HEK293 (cell line): Measurements from ENCODE around the gene POTEC.
"Not testable (repeated sequence)": the region's sequence is repeated elsewhere in the genome, so short reads cannot be mapped to it uniquely, and the experiment has no call there.

Source experiments
- CTCF ChIA-PET: fragments of 350-600 bp; formaldehyde crosslinking; extraction: SDS; loops from one replicate; lab custom pipeline; 2021; ENCODE audit warnings: antibody characterized with exemption; lab: Yijun Ruan, JAX
- POLR2A ChIA-PET: fragments of 300-600 bp; formaldehyde crosslinking; extraction: SDS; loops from one replicate; lab custom pipeline; 2020; ENCODE audit warnings: antibody characterized with exemption, inconsistent platforms; lab: Yijun Ruan, JAX
- H3K27ac ChIP-seq: fragments of 200-500 bp; sonication (Bioruptor generic); 2 replicates; pipeline ENCODE4 v1.5.1; 2014; ENCODE audit warnings: low read depth, low read length, control low read depth, inconsistent platforms; ENCODE audit errors: extremely low read depth
- H3K36me3 ChIP-seq, 2 experiments: fragments of 200-500 bp in 1 of 2; sonication (Bioruptor generic) in 1 of 2; 1 replicate in 1 of 2; 2 replicates in 1 of 2; pipeline ENCODE4 v1.5.1; 2014 to 2017; ENCODE audit warnings: inconsistent platforms in 2 of 2, low read length in 2 of 2; ENCODE audit not compliant: control insufficient read depth in 2 of 2, insufficient read depth in 1 of 2
- H3K4me1 ChIP-seq: fragments of 200-500 bp; sonication (Bioruptor generic); 2 replicates; pipeline ENCODE4 v1.5.1; 2014; ENCODE audit warnings: mild to moderate bottlenecking, low read length, inconsistent platforms; ENCODE audit not compliant: control insufficient read depth, insufficient read depth
- H3K4me3 ChIP-seq: 2 replicates; pipeline ENCODE4 v1.5.1; 2011; ENCODE audit warnings: low read depth, mild to moderate bottlenecking, control low read depth, low read length, moderate library complexity
- H3K9me3 ChIP-seq: fragments of 200-500 bp; sonication (Bioruptor generic); 2 replicates; pipeline ENCODE4 v1.5.1; 2014; ENCODE audit warnings: low read depth, low read length, inconsistent platforms; ENCODE audit not compliant: control insufficient read depth, insufficient read depth

Gene POTEC

GRCh38 chr18:14473250-14474006, 70.0 kb downstream of the POTEC start:
- CTCF ChIA-PET, POLR2A ChIA-PET, H3K27ac ChIP-seq, H3K4me1 ChIP-seq, H3K36me3 ChIP-seq, H3K4me3 ChIP-seq, H3K9me3 ChIP-seq: not testable (repeated sequence)

GRCh38 chr18:14471286-14471685, 72.1 kb downstream of the POTEC start:
- H3K9me3 ChIP-seq, CTCF ChIA-PET, H3K4me1 ChIP-seq, H3K4me3 ChIP-seq, H3K27ac ChIP-seq, POLR2A ChIA-PET, H3K36me3 ChIP-seq: not testable (repeated sequence)

- H3K9me3 ChIP-seq, CTCF ChIA-PET, H3K36me3 ChIP-seq, H3K4me1 ChIP-seq, POLR2A ChIA-PET, H3K4me3 ChIP-seq, H3K27ac ChIP-seq: not testable (repeated sequence)
Observed at GRCh38 chr18:14470446-14470845, 73.0 kb downstream of the POTEC start.

- H3K27ac ChIP-seq, POLR2A ChIA-PET, H3K36me3 ChIP-seq, CTCF ChIA-PET, H3K4me3 ChIP-seq, H3K9me3 ChIP-seq, H3K4me1 ChIP-seq: not testable (repeated sequence)
Observed at GRCh38 chr18:14470046-14470445, 73.4 kb downstream of the POTEC start.

GRCh38 chr18:14465989-14466388, 77.4 kb downstream of the POTEC start:
- POLR2A ChIA-PET, H3K9me3 ChIP-seq, H3K4me3 ChIP-seq, CTCF ChIA-PET, H3K4me1 ChIP-seq, H3K36me3 ChIP-seq, H3K27ac ChIP-seq: not testable (repeated sequence)
